Measurements from ENCODE around the gene IBTK. TPM values are rescaled to one million over a fixed set of nuclear protein-coding genes. Genes with fewer than 3 reads are reported as not detected.

IBTK gene
- total and polyA plus RNA-seq, 2 of the 4 experiments (the other 2 are of a cell fraction), result 9.7 to 45.0 TPM

- Histone ChIP-seq H3K4me1 (ENCODE audit: control insufficient read depth, insufficient read depth, low read length) (no peaks in the 10 kb centered on the region), H2BK20ac (ENCODE audit: low read depth, low read length) (no peak overlapping the region), H3K4me3 (ENCODE audit: insufficient read depth, low read depth, low read length) (no peak overlapping the region), H3K27me3 (ENCODE audit: control insufficient read depth, insufficient read depth, low read length) (no peaks in the 10 kb centered on the region), H3K27ac (ENCODE audit: insufficient read depth, low read length) (no peak overlapping the region), H3K36me3 (ENCODE audit: control insufficient read depth, insufficient read depth, low read length) (no peaks in the 10 kb centered on the region), H3K18ac (ENCODE audit: low read depth, low read length) (no peak overlapping the region), H3K4ac (ENCODE audit: low read depth, low read length) (no peak overlapping the region), H3K79me1 (ENCODE audit: low read depth in 1 of 2, low read length in 2 of 2) (no peaks in the 10 kb centered on the region), H2BK120ac (ENCODE audit: low read depth, low read length) (no peak overlapping the region), H2BK15ac (ENCODE audit: low read depth, low read length) (no peak overlapping the region), H4K8ac (ENCODE audit: low read depth in 2 of 2, low read length in 2 of 2) (no peak overlapping the region), H4K5ac (ENCODE audit: low read depth, low read length) (no peak overlapping the region), H2AFZ (replicated peaks; ENCODE audit: low read length, poor library complexity) (no peak overlapping the region), H4K20me1 (ENCODE audit: insufficient read depth, low read length) (no peaks in the 10 kb centered on the region), H2AK5ac (ENCODE audit: low read depth, low read length) (no peak overlapping the region), H2AK9ac (replicated peaks; ENCODE audit: low read depth, low read length, poor library complexity) (no peak overlapping the region), H2BK5ac (ENCODE audit: low read depth, low read length, poor library complexity, severe bottlenecking) (no peak overlapping the region), H3K56ac (ENCODE audit: extremely low read depth, insufficient read depth, low read length) (no peak overlapping the region), H3K14ac (replicated peaks; ENCODE audit: low read depth, low read length) (no peak overlapping the region), H3K9me3 (ENCODE audit: control insufficient read depth, insufficient read depth, low read length) (no peaks in the 10 kb centered on the region), H4K91ac (ENCODE audit: insufficient read depth, low read depth, low read length) (no peak overlapping the region), H3K23ac (ENCODE audit: low read depth, low read length) (no peak overlapping the region), H3K4me2 (ENCODE audit: low read depth, low read length) (no peak overlapping the region), H3K9me1 (ENCODE audit: insufficient read depth, low read length) (no peaks in the 10 kb centered on the region), H3K9ac (ENCODE audit: low read depth, low read length) (no peak overlapping the region)
- DNase-seq, result no peak
- dilution Hi-C loops (cut with HindIII; ENCODE audit: low sequenced_read_pairs, unreplicated experiment), result no loop called here
- BruUV-seq (replicated peaks), result no TSS peak
- CTCF ChIA-PET, result no interaction called here
- intact Hi-C loops (cut with micrococcal nuclease), result no loop called here
- POLR2A ChIA-PET (ENCODE audit: unreplicated experiment), result no interaction called here
- TF ChIP-seq CEBPB (IDR thresholded peaks at IDR 0.05; ENCODE audit: low read depth, low read length), result no peak
- TF ChIP-seq CTCF (conservative IDR thresholded peaks at IDR 0.05; ENCODE audit: low read depth, low read length), result no peak
- TF ChIP-seq FOS (IDR thresholded peaks at IDR 0.05; ENCODE audit: low read depth, low read length), result no peak
- TF ChIP-seq CHD1 (IDR thresholded peaks at IDR 0.05; ENCODE audit: low read depth, low read length), result no peak
- no peak for TF ChIP-seq BHLHE40 (IDR thresholded peaks at IDR 0.05; ENCODE audit: low read depth, low read length)
- TF ChIP-seq POLR2A (IDR thresholded peaks at IDR 0.05; ENCODE audit: low read depth, low read length), result no peak
- TF ChIP-seq SMC3 (IDR thresholded peaks at IDR 0.05; ENCODE audit: low read depth, low read length), result no peak
- no peak for TF ChIP-seq USF2 (IDR thresholded peaks at IDR 0.05; ENCODE audit: low read depth, low read length)
- no peak for TF ChIP-seq MAFK (IDR thresholded peaks at IDR 0.05; ENCODE audit: low read depth, low read length)
- no peak for TF ChIP-seq NFE2L2 (IDR thresholded peaks at IDR 0.05; ENCODE audit: low read depth, low read length)
- TF ChIP-seq RCOR1 (IDR thresholded peaks at IDR 0.05; ENCODE audit: insufficient replicate concordance, low read length), result no peak
- TF ChIP-seq RFX5 (IDR thresholded peaks at IDR 0.05; ENCODE audit: low read depth, low read length), result no peak
- ATAC-seq (ENCODE audit: low read depth), result no peak
- in situ Hi-C loops (cut with MboI; ENCODE audit: low sequenced_read_pairs), result no loop called here
- whole genome bisulfite sequencing, 2 experiments (ENCODE audit: extremely low coverage in 2 of 2, insufficient read length in 1 of 2), result no CpG with 5 or more reads among the region's 2 CpGs
Observed at GRCh38 chr6:82131441-82131840, 116.1 kb downstream of the IBTK start.

Measured in IMR-90 (cell line).